ENCODE measurements around the gene GINS2. TPM values are rescaled to one million over a fixed set of nuclear protein-coding genes. Genes with fewer than 3 reads are reported as not detected.

GINS2 gene
- polyA plus RNA-seq, 1 experiment: 5.5 TPM

GRCh38 chr16:85716022-85716679 is 27.4 kb upstream of the GINS2 start:
- Histone ChIP-seq H3K4me3 (ENCODE audit: low read depth, low read length) (no peak overlapping the region), H3K36me3 (ENCODE audit: control insufficient read depth, insufficient read depth, low read length) (no peaks in the 10 kb centered on the region), H3K27me3 (ENCODE audit: control insufficient read depth, insufficient read depth, low read length) (no peaks in the 10 kb centered on the region)
- ChIA-PET CTCF (interaction anchor here (0.5 to 3.5 kb wide), 18 partner anchors 11 to 602 kb away, joined by 3 to 21 read pairs (median 4); no protein-coding TSS in a partner anchor), POLR2A (no interaction called here)
- no peak for DNase-seq (ENCODE audit: low read depth)
- TF ChIP-seq, protein P1, sequence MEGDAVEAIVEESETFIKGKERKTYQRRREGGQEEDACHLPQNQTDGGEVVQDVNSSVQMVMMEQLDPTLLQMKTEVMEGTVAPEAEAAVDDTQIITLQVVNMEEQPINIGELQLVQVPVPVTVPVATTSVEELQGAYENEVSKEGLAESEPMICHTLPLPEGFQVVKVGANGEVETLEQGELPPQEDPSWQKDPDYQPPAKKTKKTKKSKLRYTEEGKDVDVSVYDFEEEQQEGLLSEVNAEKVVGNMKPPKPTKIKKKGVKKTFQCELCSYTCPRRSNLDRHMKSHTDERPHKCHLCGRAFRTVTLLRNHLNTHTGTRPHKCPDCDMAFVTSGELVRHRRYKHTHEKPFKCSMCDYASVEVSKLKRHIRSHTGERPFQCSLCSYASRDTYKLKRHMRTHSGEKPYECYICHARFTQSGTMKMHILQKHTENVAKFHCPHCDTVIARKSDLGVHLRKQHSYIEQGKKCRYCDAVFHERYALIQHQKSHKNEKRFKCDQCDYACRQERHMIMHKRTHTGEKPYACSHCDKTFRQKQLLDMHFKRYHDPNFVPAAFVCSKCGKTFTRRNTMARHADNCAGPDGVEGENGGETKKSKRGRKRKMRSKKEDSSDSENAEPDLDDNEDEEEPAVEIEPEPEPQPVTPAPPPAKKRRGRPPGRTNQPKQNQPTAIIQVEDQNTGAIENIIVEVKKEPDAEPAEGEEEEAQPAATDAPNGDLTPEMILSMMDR (IDR thresholded peaks at IDR 0.05; ENCODE audit: insufficient read depth, low read depth, low read length): no peak

GRCh38 chr16:85715169-85716021 is 26.6 kb upstream of the GINS2 start:
- ChIA-PET CTCF (interaction anchor here (0.5 to 1.8 kb wide), 8 partner anchors 21 to 603 kb away, joined by 3 to 4 read pairs (median 4); no protein-coding TSS in a partner anchor), POLR2A (no interaction called here)
- Histone ChIP-seq H3K36me3 (ENCODE audit: control insufficient read depth, insufficient read depth, low read length) (no peaks in the 10 kb centered on the region), H3K27me3 (ENCODE audit: control insufficient read depth, insufficient read depth, low read length) (no peaks in the 10 kb centered on the region), H3K4me3 (ENCODE audit: low read depth, low read length) (no peak overlapping the region)
- no peak for DNase-seq (ENCODE audit: low read depth)
- TF ChIP-seq, protein P1 (IDR thresholded peaks at IDR 0.05; ENCODE audit: insufficient read depth, low read depth, low read length): no peak

- Histone ChIP-seq H3K27me3 (ENCODE audit: control insufficient read depth, insufficient read depth, low read length) (no peaks in the 10 kb centered on the region), H3K36me3 (ENCODE audit: control insufficient read depth, insufficient read depth, low read length) (no peaks in the 10 kb centered on the region), H3K4me3 (ENCODE audit: low read depth, low read length) (no peak overlapping the region)
- CTCF ChIA-PET: interaction anchor here (1.0 to 1.5 kb wide), 2 partner anchors 175 to 292 kb away, joined by 3 to 4 read pairs; no protein-coding TSS in a partner anchor
- DNase-seq (ENCODE audit: low read depth): no peak
- TF ChIP-seq, protein P1 (IDR thresholded peaks at IDR 0.05; ENCODE audit: insufficient read depth, low read depth, low read length): no peak
- POLR2A ChIA-PET: no interaction called here
Observed at GRCh38 chr16:85712801-85713200, 24.0 kb upstream of the GINS2 start.

DNA sequence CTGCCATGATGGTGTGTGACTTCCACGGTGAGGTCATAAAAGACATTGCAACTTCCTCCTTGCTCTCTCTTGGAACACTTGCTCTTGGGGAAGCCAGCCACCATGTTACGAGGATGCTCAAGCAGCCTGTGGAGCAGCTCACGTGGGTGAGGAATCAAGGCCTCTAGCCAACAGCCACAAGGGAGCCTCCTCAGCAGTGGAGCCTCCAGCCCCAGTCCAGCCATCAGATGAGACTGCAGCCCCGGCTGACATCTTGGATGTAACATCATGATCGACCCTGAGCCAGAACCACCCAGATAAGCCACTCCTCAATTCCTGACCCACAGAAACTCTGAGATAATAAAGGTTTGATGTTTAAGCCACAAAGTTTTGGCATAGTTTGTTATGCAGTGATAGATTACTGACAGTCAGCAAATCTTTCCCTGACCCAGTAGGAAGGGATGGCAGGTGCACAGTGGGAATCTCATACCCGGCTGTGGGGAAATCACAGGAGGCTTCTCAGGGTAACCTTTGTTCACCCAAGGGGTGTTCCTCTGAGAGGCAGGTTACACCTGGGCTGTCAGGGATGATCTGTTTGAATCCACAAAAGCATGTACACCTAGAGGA is 23.3 kb upstream of the GINS2 start:
- ChIA-PET POLR2A (no interaction called here), CTCF (no interaction called here)
- TF ChIP-seq, protein P1 (IDR thresholded peaks at IDR 0.05; ENCODE audit: insufficient read depth, low read depth, low read length): no peak
- no peaks in the 10 kb centered on the region for H3K36me3 ChIP-seq (ENCODE audit: control insufficient read depth, insufficient read depth, low read length)
- no peak for DNase-seq (ENCODE audit: low read depth)
- no peaks in the 10 kb centered on the region for H3K27me3 ChIP-seq (ENCODE audit: control insufficient read depth, insufficient read depth, low read length)
- H3K4me3 ChIP-seq (ENCODE audit: low read depth, low read length): no peak overlapping the region

DNA sequence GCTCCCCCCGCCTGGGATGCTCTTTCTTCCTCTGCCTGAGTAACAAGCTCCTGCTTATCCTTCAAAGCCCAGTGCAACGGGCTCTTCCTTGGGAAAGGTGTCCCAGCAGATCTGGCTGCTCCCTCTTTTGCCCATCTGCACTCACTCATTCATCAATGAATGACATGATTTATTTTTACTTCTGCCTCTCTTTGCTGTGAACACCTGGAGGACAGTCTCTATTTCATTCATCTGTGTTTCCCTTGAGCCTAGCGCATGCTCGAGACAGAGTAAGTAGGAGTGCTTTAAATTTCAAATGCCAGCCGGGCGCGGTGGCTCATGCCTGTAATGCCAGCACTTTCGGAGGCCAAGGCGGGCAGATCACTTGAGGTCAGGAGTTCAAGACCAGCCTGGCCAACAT is 22.0 kb upstream of the GINS2 start:
- H3K4me3 ChIP-seq (ENCODE audit: low read depth, low read length): no peak overlapping the region
- no peaks in the 10 kb centered on the region for H3K27me3 ChIP-seq (ENCODE audit: control insufficient read depth, insufficient read depth, low read length)
- ChIA-PET POLR2A (no interaction called here), CTCF (no interaction called here)
- TF ChIP-seq, protein P1 (IDR thresholded peaks at IDR 0.05; ENCODE audit: insufficient read depth, low read depth, low read length): no peak
- no peak for DNase-seq (ENCODE audit: low read depth)
- no peaks in the 10 kb centered on the region for H3K36me3 ChIP-seq (ENCODE audit: control insufficient read depth, insufficient read depth, low read length)
